Activated naive CD8-positive, alpha-beta T cell (primary cell): ENCODE measurements around the gene REELD1.

ENCODE experiments used
- H3K27ac Mint-ChIP-seq: one replicate; pipeline ENCODE4 v1.8.0; 2021; ENCODE audit warnings: mixed read lengths
- H3K27me3 Mint-ChIP-seq: one replicate; pipeline ENCODE4 v1.8.0; 2021; ENCODE audit warnings: mixed read lengths
- H3K36me3 Mint-ChIP-seq: one replicate; pipeline ENCODE4 v1.8.0; 2021; ENCODE audit warnings: mixed read lengths
- H3K4me1 Mint-ChIP-seq: one replicate; pipeline ENCODE4 v1.8.0; 2021; ENCODE audit warnings: low read depth, mixed read lengths
- H3K4me3 Mint-ChIP-seq: one replicate; pipeline ENCODE4 v1.8.0; 2021; ENCODE audit warnings: mild to moderate bottlenecking, mixed read lengths
- H3K9me3 Mint-ChIP-seq: one replicate; pipeline ENCODE4 v1.8.0; 2021; ENCODE audit warnings: low read depth, mixed read lengths

Gene REELD1

DNA sequence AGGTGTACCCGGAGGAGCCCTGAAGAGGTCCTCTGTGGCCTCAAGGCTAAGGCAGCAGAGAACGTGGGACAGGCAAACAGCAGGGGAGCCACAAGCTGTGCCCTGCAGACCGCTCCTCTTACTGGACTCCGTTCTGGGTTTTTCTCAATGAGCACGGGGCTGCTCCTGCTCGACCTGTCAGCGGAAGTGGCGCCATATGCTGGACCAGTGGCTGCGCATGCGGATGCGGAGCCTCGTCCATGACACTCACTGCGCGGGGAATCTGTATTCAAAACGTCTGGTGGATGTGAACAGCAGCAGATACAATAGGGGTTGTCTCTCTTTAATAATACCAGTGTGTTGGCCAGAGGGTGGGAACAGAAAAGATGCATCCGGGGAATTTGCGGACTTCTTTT is 29.5 kb downstream of the REELD1 start:
- H3K27me3 Mint-ChIP-seq = no peaks in the 10 kb centered on the region
- peaks cover 3% of the 10 kb centered on the region for H3K36me3 Mint-ChIP-seq
- H3K27ac Mint-ChIP-seq = peak overlapping the region; percentile 64
- H3K4me1 Mint-ChIP-seq = peaks cover 27% of the 10 kb centered on the region
- no peaks in the 10 kb centered on the region for H3K9me3 Mint-ChIP-seq
- H3K4me3 Mint-ChIP-seq = peak overlapping the region; percentile 46

- Mint-ChIP-seq H3K4me3 (peak overlapping the region; percentile 46), H3K27ac (no peak overlapping the region), H3K4me1 (peaks cover 27% of the 10 kb centered on the region), H3K9me3 (no peaks in the 10 kb centered on the region), H3K36me3 (peaks cover 3% of the 10 kb centered on the region), H3K27me3 (no peaks in the 10 kb centered on the region)
These were observed 30.2 kb downstream of the REELD1 start for GRCh38 chr4:146244496-146244895.

DNA sequence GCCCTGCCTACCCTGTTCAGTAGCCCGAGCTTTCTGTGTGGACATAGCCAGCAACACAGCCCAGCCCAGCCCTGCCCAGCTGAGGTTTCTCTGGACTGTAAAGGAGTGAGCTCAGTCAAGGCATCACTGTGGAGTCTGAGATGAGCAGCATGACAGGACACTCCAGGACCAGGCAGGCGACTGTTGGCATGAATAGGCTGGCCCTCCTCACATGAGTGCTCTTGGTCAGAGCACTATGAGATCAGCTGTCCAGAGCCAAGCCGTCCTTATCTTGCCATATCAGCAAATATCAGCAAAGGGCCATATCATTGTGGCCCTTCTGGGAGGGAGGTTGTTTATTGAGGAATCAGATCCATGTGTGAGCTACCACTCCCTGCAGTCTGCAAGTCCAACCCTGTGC is 30.9 kb downstream of the REELD1 start:
- Mint-ChIP-seq H3K9me3 (no peaks in the 10 kb centered on the region), H3K36me3 (peaks cover 3% of the 10 kb centered on the region), H3K27ac (peak overlapping the region; percentile 31), H3K4me3 (no peak overlapping the region), H3K4me1 (peaks cover 27% of the 10 kb centered on the region), H3K27me3 (no peaks in the 10 kb centered on the region)

DNA sequence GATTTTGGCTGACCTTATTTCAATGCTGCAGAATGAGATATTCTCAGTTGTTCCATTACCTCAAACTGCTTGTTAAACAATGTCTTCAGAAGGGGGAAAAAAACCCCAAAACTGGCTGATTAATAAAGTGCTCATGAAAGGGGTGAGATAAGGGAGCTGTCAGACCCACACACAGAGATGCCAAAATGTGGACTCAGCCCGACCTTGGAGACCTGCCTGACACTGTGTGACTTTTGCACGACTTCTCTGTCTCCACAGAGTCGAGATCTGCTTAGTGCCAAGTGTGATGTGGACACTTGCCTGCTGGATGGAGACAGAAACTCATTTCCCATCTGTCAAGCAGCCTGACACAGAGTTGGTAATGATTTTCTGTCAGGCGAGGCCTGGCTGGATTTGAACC is 31.5 kb downstream of the REELD1 start:
- Mint-ChIP-seq H3K27me3 (no peaks in the 10 kb centered on the region), H3K9me3 (no peaks in the 10 kb centered on the region), H3K27ac (no peak overlapping the region), H3K4me3 (no peak overlapping the region), H3K36me3 (peaks cover 3% of the 10 kb centered on the region), H3K4me1 (peaks cover 27% of the 10 kb centered on the region)

- Mint-ChIP-seq H3K9me3 (no peaks in the 10 kb centered on the region), H3K4me1 (peaks cover 27% of the 10 kb centered on the region), H3K36me3 (peaks cover 3% of the 10 kb centered on the region), H3K4me3 (no peak overlapping the region), H3K27me3 (no peaks in the 10 kb centered on the region), H3K27ac (no peak overlapping the region)
These were observed 32.0 kb downstream of the REELD1 start for GRCh38 chr4:146246381-146246780.

GRCh38 chr4:146247356-146247755 is 33.0 kb downstream of the REELD1 start:
- no peak overlapping the region for H3K4me3 Mint-ChIP-seq
- H3K27me3 Mint-ChIP-seq = no peaks in the 10 kb centered on the region
- no peak overlapping the region for H3K27ac Mint-ChIP-seq
- no peaks in the 10 kb centered on the region for H3K9me3 Mint-ChIP-seq
- H3K4me1 Mint-ChIP-seq = peaks cover 25% of the 10 kb centered on the region
- H3K36me3 Mint-ChIP-seq = peaks cover 3% of the 10 kb centered on the region

DNA sequence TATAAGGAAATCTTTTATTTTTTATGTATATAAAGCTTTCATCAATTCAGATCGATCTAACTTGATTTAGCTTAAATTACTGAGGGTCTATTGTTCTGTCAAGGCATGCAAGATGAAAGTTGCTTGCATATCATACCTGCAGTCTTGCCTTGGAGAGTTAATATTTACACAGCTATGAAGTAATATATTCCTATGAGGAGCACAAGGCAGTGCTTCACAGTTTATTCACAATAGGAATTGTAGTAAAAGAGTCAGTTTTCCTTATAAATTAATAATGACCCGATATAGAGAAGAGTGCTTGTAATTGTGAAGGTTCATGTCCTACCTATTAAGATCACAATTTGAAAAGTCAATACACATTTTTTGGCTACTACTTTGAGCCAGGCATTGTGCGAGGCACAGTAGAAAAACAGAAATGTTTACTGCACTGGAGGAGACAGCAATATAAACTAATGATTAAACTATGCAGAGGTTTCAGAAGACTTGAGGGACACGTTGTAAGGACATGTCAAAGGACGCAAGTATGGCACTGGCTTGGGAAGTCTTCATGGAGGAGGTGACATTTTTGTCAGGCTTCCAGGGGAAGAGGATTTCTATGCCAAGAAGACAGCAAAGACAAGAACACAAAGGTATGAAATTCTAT is 38.8 kb downstream of the REELD1 start:
- peaks cover 4% of the 10 kb centered on the region for H3K36me3 Mint-ChIP-seq
- no peak overlapping the region for H3K4me3 Mint-ChIP-seq
- H3K27ac Mint-ChIP-seq = no peak overlapping the region

GRCh38 chr4:146255463-146255862 is 41.1 kb downstream of the REELD1 start:
- Mint-ChIP-seq H3K4me3 (no peak overlapping the region), H3K27ac (no peak overlapping the region), H3K9me3 (no peaks in the 10 kb centered on the region), H3K4me1 (no peaks in the 10 kb centered on the region), H3K36me3 (peaks cover 7% of the 10 kb centered on the region), H3K27me3 (no peaks in the 10 kb centered on the region)

More for the DNA sequence above, 38.8 kb downstream of the REELD1 start:
- Mint-ChIP-seq H3K4me1 (no peaks in the 10 kb centered on the region), H3K27me3 (no peaks in the 10 kb centered on the region), H3K9me3 (no peaks in the 10 kb centered on the region)

DNA sequence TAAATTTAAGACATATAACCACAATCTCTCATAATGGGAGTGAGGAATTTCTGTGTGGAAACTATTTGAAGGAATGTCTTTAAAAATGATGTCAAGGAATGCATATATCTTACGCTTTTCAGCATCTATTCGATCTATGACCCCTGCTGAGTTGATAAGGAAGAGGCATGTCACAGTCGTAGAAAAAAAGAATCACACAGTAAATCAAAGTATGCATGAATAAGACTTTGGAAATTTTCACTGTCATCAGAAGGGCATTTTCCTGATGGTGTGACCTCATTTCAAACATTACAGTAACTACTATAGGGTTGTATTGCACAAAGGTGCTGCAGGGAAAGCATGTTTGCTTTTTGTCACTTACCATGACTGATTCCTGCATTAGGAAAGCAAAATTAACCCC is 41.5 kb downstream of the REELD1 start:
- Mint-ChIP-seq H3K27me3 (no peaks in the 10 kb centered on the region), H3K27ac (no peak overlapping the region), H3K9me3 (no peaks in the 10 kb centered on the region), H3K36me3 (peaks cover 7% of the 10 kb centered on the region), H3K4me3 (no peak overlapping the region), H3K4me1 (no peaks in the 10 kb centered on the region)

DNA sequence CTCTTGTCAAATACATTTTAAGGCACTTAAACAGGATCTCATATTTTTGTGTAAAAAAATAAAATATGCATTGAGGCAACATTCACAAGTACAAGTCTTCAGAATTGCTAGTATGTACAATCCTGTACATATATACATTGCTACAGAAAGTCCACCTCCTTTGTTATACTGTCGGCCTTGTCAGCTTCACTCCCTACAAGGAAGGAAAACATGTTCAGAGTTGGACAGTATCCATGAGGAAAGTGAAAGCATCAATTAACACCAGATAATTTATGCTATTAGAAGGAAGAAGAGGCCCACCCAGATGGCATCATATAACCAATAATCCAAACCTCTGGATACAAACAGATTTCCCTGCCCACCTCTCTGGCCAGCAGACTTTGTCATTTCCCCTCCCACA is 42.0 kb downstream of the REELD1 start:
- Mint-ChIP-seq H3K4me3 (no peak overlapping the region), H3K9me3 (no peaks in the 10 kb centered on the region), H3K27me3 (no peaks in the 10 kb centered on the region), H3K27ac (no peak overlapping the region), H3K36me3 (peaks cover 7% of the 10 kb centered on the region), H3K4me1 (no peaks in the 10 kb centered on the region)

DNA sequence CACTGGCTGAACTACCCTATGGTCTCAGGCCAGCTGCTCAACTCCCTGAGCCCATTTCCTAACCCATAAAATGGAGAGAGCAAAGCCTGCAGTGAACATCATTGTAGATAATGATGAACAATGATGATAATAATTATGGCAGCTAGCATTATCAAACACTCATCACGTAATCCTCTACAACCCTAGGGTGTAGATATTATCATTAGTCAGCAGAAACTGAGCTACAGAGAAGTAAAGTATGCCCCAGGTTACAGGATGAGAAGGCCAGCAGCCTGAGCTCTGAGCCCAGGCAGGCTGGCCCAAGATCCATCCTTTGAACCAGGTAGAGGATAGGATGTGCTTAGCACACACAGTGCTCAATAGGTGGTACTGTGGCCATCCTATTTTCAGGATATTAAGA is 43.2 kb downstream of the REELD1 start:
- no peaks in the 10 kb centered on the region for H3K27me3 Mint-ChIP-seq
- H3K36me3 Mint-ChIP-seq = peaks cover 9% of the 10 kb centered on the region
- H3K27ac Mint-ChIP-seq = no peak overlapping the region
- no peaks in the 10 kb centered on the region for H3K9me3 Mint-ChIP-seq
- H3K4me1 Mint-ChIP-seq = no peaks in the 10 kb centered on the region
- no peak overlapping the region for H3K4me3 Mint-ChIP-seq

- Mint-ChIP-seq H3K36me3 (peaks cover 9% of the 10 kb centered on the region), H3K27me3 (no peaks in the 10 kb centered on the region), H3K9me3 (no peaks in the 10 kb centered on the region), H3K4me3 (no peak overlapping the region), H3K4me1 (no peaks in the 10 kb centered on the region), H3K27ac (no peak overlapping the region)
These were observed 46.2 kb downstream of the REELD1 start for GRCh38 chr4:146260521-146260920.

- peaks cover 10% of the 10 kb centered on the region for H3K36me3 Mint-ChIP-seq
- no peaks in the 10 kb centered on the region for H3K9me3 Mint-ChIP-seq
- H3K27me3 Mint-ChIP-seq = no peaks in the 10 kb centered on the region
- H3K4me3 Mint-ChIP-seq = no peak overlapping the region
- H3K4me1 Mint-ChIP-seq = no peaks in the 10 kb centered on the region
- H3K27ac Mint-ChIP-seq = no peak overlapping the region
These were observed 46.7 kb downstream of the REELD1 start for GRCh38 chr4:146261041-146261440.

GRCh38 chr4:146263793-146264192 is 49.5 kb downstream of the REELD1 start:
- Mint-ChIP-seq H3K27ac (no peak overlapping the region), H3K27me3 (no peaks in the 10 kb centered on the region), H3K4me3 (no peak overlapping the region), H3K9me3 (no peaks in the 10 kb centered on the region), H3K4me1 (no peaks in the 10 kb centered on the region), H3K36me3 (peaks cover 11% of the 10 kb centered on the region)

DNA sequence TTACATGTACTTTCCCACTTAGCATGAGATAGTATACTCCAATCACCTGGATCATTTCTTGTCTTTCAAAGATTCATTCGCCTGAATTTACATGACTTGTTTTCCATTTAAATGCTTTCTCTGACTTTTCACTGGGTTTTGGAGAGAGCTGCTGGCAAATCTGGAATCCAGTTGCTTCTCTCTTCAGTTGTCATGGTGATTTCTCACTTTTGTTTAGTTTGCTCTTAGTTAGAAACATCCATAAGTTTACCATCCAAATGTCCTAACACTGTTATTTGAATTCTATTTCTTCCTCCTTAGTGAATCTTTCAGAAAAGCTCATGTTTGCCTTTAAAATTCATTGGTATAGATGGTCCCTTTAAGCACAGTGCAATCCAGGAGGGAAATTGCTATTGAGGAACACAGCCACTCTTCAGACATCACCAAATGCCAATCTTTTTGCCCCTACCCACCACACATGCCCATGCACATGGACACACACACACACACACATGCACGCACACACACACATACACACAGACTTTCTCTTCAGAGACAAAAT is 51.7 kb downstream of the REELD1 start:
- Mint-ChIP-seq H3K27ac (no peak overlapping the region), H3K9me3 (no peaks in the 10 kb centered on the region), H3K4me3 (no peak overlapping the region), H3K36me3 (peaks cover 13% of the 10 kb centered on the region), H3K27me3 (no peaks in the 10 kb centered on the region), H3K4me1 (no peaks in the 10 kb centered on the region)

GRCh38 chr4:146267826-146268225 is 53.5 kb downstream of the REELD1 start:
- Mint-ChIP-seq H3K27ac (no peak overlapping the region), H3K9me3 (no peaks in the 10 kb centered on the region), H3K27me3 (no peaks in the 10 kb centered on the region), H3K4me3 (no peak overlapping the region), H3K4me1 (no peaks in the 10 kb centered on the region), H3K36me3 (peaks cover 14% of the 10 kb centered on the region)
